AML-193 (cell line): Measurements from ENCODE around the gene PRPF18.
"Not testable (repeated sequence)": the region's sequence is repeated elsewhere in the genome, so short reads cannot be mapped to it uniquely, and the experiment has no call there.

Experiments
- DNase-seq, 2 experiments: peaks; one replicate each; lab custom pipeline; 2025; lab: John Stamatoyannopoulos, UW

PRPF18 gene

GRCh38 chr10:13586676-13587355 is at the start of gene PRPF18:
TSS of gene PRPF18 (plus strand) at chr10:13586965. CDS start at chr10:13587087, 122 bp downstream.
- DNase-seq: peak; percentile 91 to 93

- DNase-seq: not testable (repeated sequence)
Observed at GRCh38 chr10:13537985-13538384, 48.8 kb upstream of the PRPF18 start.

DNA sequence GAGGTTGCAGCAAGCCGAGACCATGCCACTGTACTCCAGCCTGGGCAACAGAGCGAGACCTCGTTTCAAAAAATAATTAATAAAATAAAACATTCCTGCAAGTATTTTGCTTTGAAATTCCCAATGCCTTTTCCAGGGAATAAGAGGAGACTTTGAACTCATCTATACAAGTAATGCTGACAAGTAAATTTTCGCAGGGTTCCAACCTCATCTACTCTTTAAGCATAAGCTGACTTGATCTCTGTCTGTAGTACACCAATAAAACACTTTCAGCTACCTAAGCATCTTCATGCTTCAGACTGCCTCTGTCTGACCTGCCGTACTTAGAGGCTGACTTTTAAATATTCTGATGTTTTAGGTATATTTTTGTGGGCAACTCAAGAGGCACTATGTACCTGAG is 44.2 kb upstream of the PRPF18 start:
- no peak for DNase-seq

GRCh38 chr10:13550802-13551201 is 36.0 kb upstream of the PRPF18 start:
- DNase-seq: no peak

GRCh38 chr10:13555884-13556510 is 30.8 kb upstream of the PRPF18 start:
- no peak for DNase-seq

DNA sequence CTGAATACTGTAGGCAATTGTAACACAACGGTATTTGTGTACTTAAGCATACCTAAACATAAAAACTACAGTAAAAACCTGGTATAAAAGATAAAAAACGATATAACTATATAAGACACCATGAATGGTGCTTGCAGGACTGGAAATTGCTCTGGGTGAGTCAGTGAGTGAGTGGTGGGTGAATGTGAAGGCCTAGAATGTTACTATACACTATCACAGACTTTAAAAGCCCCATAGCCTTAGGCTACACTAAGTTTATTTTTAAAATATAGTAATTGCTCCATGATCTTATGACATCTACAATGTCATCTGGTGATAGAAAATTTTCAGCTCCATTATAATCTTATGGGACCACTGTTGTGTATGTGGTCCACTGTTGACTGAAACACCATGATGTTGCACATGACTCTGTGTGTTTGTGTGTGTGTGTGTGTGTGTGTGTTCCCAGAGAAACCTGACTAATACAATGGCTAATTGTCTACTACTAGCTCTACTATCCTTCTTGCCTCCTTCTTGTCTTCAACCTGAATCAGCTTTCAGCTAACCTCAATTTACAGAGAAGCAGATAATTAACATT is 27.6 kb upstream of the PRPF18 start:
- DNase-seq: no peak

GRCh38 chr10:13560597-13560996 is 26.2 kb upstream of the PRPF18 start:
- no peak for DNase-seq

GRCh38 chr10:13563481-13564445 is 23.0 kb upstream of the PRPF18 start:
- DNase-seq: no peak

DNA sequence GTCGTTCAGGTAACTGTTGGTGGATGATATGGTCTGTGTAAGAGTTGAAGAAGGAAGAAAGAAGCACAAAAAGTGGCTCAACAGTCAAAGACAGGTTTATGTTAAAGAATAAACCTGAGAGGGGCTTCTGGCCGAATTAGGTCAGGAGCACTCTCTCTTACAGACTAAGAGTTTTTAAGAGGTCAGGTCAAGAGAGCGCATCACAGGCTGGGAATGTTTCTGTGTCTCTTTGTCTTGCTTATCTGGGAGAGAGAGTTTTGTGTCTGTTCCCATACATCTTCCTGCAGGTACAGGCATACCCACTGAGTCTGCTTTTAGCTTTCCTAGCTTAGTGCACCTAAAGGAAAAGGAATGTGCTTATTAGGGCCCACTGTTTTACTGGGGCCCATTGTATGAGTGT is 22.2 kb upstream of the PRPF18 start:
- DNase-seq: no peak

DNA sequence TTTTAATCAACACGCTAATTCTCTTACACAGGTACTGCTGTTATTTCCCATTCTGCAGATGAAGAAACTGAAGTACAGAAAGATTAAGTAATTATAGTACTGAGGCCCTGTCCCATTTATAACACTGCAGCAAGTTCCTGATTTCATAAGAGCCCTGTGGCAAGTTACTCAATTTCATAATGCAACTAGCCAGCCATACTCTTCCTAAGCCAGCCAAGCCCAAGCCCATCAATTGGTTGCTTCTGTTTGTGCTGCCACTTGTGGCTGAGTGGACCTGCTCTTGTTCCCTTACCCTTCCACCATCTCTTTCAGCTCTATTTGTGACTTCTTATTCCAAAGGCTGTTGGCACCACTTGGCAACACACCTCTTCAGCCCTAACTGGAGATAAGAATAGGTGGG is 19.7 kb upstream of the PRPF18 start:
- DNase-seq: peak; percentile 94 to 95

DNA sequence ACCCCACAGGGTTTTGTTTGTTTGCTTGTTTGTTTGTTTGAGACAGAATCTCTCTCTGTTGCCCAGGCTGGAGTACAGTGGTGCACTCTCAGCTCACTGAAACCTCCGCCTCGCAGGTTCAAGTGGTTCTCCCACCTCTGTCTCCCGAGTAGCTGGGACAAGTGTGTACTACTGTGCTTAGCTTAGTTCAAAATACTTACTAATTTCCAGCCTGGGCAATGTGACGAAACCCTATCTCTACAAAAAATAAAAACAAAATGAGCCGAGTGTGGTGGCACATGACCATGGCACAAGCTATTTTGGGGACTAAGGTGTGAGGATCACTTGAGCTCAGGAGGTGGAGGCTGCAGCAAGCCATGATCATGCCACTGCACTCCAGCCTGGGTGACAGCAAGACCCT is 15.2 kb upstream of the PRPF18 start:
- no peak for DNase-seq

- no peak for DNase-seq
Observed at GRCh38 chr10:13573960-13574359, 12.8 kb upstream of the PRPF18 start.

- no peak for DNase-seq
Observed at GRCh38 chr10:13585195-13585751, 1.5 kb upstream of the PRPF18 start.

GRCh38 chr10:13585943-13586342 is 822 bp upstream of the PRPF18 start:
- no peak for DNase-seq

DNA sequence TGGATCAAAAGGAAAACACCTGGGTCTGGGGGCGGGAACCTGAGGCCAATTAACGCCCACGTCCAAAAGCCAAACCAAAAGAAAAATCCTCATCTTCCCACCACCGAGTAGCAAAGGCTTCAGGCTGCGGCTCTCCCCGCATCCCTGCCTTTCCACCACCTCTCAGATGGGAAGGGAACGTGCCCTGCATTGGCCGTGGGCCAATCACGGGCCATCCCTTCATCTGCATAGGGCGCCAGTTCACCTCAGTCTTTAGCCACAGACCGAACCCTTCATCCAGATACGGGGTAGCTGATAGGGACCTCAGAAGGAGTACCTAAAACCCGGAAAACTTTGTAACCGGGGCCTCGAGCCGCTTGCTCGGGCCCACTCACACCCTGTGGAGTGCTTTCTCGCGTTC is 626 bp downstream of the PRPF18 start:
- no peak for DNase-seq

GRCh38 chr10:13589316-13589715 is 2.6 kb downstream of the PRPF18 start:
- no peak for DNase-seq

- no peak for DNase-seq
Observed at GRCh38 chr10:13590886-13591285, 4.1 kb downstream of the PRPF18 start.

- no peak for DNase-seq
Observed at GRCh38 chr10:13592306-13592705, 5.5 kb downstream of the PRPF18 start.

- DNase-seq: no peak
Observed at GRCh38 chr10:13593535-13593934, 6.8 kb downstream of the PRPF18 start.

GRCh38 chr10:13594641-13595040 is 7.9 kb downstream of the PRPF18 start:
- DNase-seq: no peak

DNA sequence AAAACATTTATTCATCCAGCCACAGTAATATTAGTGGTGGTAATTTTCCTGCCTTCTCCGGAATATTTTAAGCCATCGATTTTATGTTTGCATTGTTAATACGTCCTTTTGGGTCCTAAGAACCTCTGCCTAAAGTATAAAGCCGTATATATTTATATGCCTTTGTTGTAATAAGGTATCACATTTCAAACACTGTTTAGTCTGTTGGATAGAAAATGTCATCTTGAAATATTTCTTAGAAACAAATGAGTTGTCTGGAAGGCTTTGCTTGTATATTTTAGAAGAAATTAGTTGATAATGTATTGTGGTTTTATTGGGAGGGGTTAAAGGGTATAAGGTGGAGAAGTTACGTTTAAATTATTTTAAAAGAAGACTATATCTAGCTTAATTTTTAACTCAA is 11.1 kb downstream of the PRPF18 start:
- DNase-seq: no peak
